Smooth muscle cell (in vitro differentiated cells): Measurements from ENCODE around the gene SOBP. TPM values are rescaled to one million over a fixed set of nuclear protein-coding genes. Genes with fewer than 3 reads are reported as not detected.
"Not testable (repeated sequence)": the region's sequence is repeated elsewhere in the genome, so short reads cannot be mapped to it uniquely, and the experiment has no call there.

Experiments
- DNase-seq: peaks from one replicate; lab custom pipeline; 2025; ENCODE audit not compliant: unreplicated experiment; lab: John Stamatoyannopoulos, UW
- H2AFZ ChIP-seq: fragments of 200-600 bp; sonication (generic); 2 replicates; pipeline ENCODE4 v1.6.0; 2016; ENCODE audit warnings: antibody characterized with exemption, low read depth, mild to moderate bottlenecking
- H3F3A ChIP-seq: fragments of 200-600 bp; sonication (generic); 2 replicates; pipeline ENCODE4 v1.6.0; 2017; ENCODE audit warnings: antibody characterized with exemption, low read depth
- H3K27ac ChIP-seq: fragments of 200-600 bp; sonication (generic); 2 replicates; pipeline ENCODE4 v1.5.1; 2016; ENCODE audit warnings: low read depth, mild to moderate bottlenecking
- H3K27me3 ChIP-seq: fragments of 200-600 bp; sonication (generic); 2 replicates; pipeline ENCODE4 v1.6.1; 2016; ENCODE audit warnings: low read depth, mild to moderate bottlenecking
- H3K36me3 ChIP-seq: fragments of 200-600 bp; sonication (generic); 2 replicates; pipeline ENCODE4 v1.5.1; 2016; ENCODE audit warnings: low read depth
- H3K4me1 ChIP-seq: fragments of 200-600 bp; sonication (generic); 2 replicates; pipeline ENCODE4 v1.5.1; 2016; ENCODE audit warnings: low read depth
- H3K4me2 ChIP-seq: fragments of 200-600 bp; sonication (generic); 2 replicates; pipeline ENCODE4 v1.6.0; 2016; ENCODE audit warnings: mild to moderate bottlenecking
- H3K4me3 ChIP-seq: fragments of 200-600 bp; sonication (generic); 2 replicates; pipeline ENCODE4 v1.5.1; 2016; ENCODE audit warnings: mild to moderate bottlenecking
- H3K79me2 ChIP-seq: fragments of 200-600 bp; sonication (generic); 2 replicates; pipeline ENCODE4 v1.6.0; 2016; ENCODE audit warnings: low read depth, mild to moderate bottlenecking
- H3K9ac ChIP-seq: fragments of 200-600 bp; sonication (generic); 2 replicates; pipeline ENCODE4 v1.6.0; 2016; ENCODE audit warnings: low read depth
- H3K9me3 ChIP-seq: fragments of 200-600 bp; sonication (generic); replicated peaks from 2 replicates; pipeline ENCODE4 v1.5.1; 2016; ENCODE audit warnings: low read depth
- H4K20me1 ChIP-seq: fragments of 200-600 bp; sonication (generic); 2 replicates; pipeline ENCODE4 v1.6.0; 2016; ENCODE audit warnings: low read depth
- WGBS: methylation state at CpG from one replicate; pipeline ENCODE4 v1.1.7; 2016; ENCODE audit warnings: low lambda C conversion rate; 5-methylcytosine and 5-hydroxymethylcytosine counted together
- polyA plus RNA-seq: library from polyadenylated mRNA; unstranded; fragments of >200 nt; fragmentation: Nextera tagmentation; extraction: Ambion mirVana; gene quantifications from 2 replicates; pipeline ENCODE4 v1.2.1, GENCODE V29; 2016
- total RNA-seq: library from RNA; depleted of rRNA; stranded (reverse); fragments of >200 nt; gene quantifications from 2 replicates; pipeline ENCODE4 v1.2.3, GENCODE V29; 2014
- TF ChIP-seq, protein P1 (sequence below): fragments of 200-600 bp; sonication (generic); IDR thresholded peaks from 2 replicates; pipeline ENCODE4 v1.5.1; 2017; ENCODE audit warnings: borderline replicate concordance, mild to moderate bottlenecking, antibody characterized with exemption; ENCODE audit not compliant: insufficient read depth, poor library complexity, severe bottlenecking

Gene SOBP
- total and polyA plus RNA-seq, 2 experiments from 2014 or later: 0.67 to 4.0 TPM

DNA sequence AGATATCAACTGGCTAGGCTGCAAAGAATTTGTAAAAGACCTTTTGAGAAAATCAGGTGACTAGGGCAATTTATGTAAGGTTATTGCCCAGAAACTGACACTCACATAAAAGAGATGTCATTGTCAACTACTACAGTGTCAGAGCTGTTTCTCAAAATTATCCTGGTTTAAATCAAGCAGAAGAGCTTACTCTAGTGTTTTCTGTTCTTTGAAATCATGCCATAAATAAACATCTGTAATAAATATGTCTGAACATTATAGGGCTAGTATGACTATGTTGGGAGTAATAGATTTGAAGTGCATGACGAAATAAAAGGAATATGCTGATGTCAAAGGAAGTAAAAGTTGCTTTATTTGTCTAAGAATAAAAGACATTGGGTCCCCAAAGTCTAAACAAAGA lies 19.6 kb upstream of the SOBP start:
- Histone ChIP-seq H3K36me3 (no peaks in the 10 kb centered on the region), H3K9me3 (no peaks in the 10 kb centered on the region), H3K79me2 (no peaks in the 10 kb centered on the region), H3K27ac (no peak overlapping the region), H2AFZ (no peak overlapping the region), H3K4me3 (no peak overlapping the region), H3F3A (no peaks in the 10 kb centered on the region), H3K27me3 (peaks cover 11% of the 10 kb centered on the region), H3K9ac (no peak overlapping the region), H4K20me1 (no peaks in the 10 kb centered on the region), H3K4me2 (no peak overlapping the region), H3K4me1 (no peaks in the 10 kb centered on the region)
- DNase-seq: no peak
- 86% methylated on average over 1 of the region's 1 CpG for WGBS
- TF ChIP-seq, protein P1, sequence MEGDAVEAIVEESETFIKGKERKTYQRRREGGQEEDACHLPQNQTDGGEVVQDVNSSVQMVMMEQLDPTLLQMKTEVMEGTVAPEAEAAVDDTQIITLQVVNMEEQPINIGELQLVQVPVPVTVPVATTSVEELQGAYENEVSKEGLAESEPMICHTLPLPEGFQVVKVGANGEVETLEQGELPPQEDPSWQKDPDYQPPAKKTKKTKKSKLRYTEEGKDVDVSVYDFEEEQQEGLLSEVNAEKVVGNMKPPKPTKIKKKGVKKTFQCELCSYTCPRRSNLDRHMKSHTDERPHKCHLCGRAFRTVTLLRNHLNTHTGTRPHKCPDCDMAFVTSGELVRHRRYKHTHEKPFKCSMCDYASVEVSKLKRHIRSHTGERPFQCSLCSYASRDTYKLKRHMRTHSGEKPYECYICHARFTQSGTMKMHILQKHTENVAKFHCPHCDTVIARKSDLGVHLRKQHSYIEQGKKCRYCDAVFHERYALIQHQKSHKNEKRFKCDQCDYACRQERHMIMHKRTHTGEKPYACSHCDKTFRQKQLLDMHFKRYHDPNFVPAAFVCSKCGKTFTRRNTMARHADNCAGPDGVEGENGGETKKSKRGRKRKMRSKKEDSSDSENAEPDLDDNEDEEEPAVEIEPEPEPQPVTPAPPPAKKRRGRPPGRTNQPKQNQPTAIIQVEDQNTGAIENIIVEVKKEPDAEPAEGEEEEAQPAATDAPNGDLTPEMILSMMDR: no peak

DNA sequence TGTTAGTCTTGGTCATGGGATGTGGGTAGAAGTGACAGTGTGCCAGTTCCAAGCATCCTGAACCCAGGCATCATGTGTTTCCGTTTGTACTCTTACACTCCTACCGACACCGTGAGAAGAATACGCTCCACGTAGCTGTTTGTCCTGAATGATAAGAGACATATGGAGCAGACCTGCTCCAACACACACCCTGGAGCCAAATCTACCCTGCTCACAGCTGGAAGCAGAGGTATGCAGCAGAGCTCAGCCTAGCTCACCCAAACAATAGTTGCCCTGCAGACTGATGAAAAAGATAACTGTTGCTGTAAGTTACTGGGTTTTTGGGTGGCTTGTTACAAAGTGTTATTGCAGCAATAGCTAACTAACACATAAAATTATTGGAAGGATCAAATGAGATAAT lies 16.3 kb upstream of the SOBP start:
- H3K36me3 ChIP-seq: no peaks in the 10 kb centered on the region
- 69% methylated on average over 5 of the region's 5 CpGs for WGBS

DNA sequence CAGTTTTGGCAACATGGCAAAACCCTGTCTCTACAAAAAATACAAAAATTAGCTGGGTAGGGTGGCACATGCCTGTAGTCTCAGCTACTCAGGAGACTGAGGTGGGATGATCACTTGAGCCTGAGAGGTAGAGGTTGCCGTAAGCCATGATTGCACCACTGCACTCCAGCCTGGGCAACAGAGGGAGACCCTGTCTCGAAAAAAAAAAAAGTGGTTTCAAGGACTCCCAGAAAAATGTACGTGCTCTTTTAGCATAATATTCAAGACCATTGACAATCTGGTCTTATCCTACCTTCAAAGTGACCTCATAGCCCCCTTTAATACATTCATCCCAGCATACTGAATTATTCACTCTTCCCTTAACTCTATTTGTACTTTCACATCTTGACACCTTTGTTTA lies 14.6 kb upstream of the SOBP start:
- not testable (repeated sequence) for H3K4me2 ChIP-seq, H2AFZ ChIP-seq, H3K4me3 ChIP-seq, H3K9ac ChIP-seq, H3K79me2 ChIP-seq, H4K20me1 ChIP-seq, DNase-seq, H3K4me1 ChIP-seq, H3K27me3 ChIP-seq, H3K9me3 ChIP-seq, H3K36me3 ChIP-seq, H3K27ac ChIP-seq, H3F3A ChIP-seq
- 83% methylated on average over 3 of the region's 3 CpGs for WGBS

More for the DNA sequence above, 16.3 kb upstream of the SOBP start:
- no peak overlapping the region for H3K4me2 ChIP-seq
- H3K9me3 ChIP-seq: no peaks in the 10 kb centered on the region
- H4K20me1 ChIP-seq: no peaks in the 10 kb centered on the region
- H3K79me2 ChIP-seq: no peaks in the 10 kb centered on the region
- H3K4me1 ChIP-seq: no peaks in the 10 kb centered on the region
- H3K4me3 ChIP-seq: no peak overlapping the region
- H3K27me3 ChIP-seq: peaks cover 4% of the 10 kb centered on the region
- H3F3A ChIP-seq: no peaks in the 10 kb centered on the region
- no peak overlapping the region for H2AFZ ChIP-seq
- TF ChIP-seq, protein P1: no peak
- H3K27ac ChIP-seq: no peak overlapping the region
- H3K9ac ChIP-seq: no peak overlapping the region
- DNase-seq: no peak

DNA sequence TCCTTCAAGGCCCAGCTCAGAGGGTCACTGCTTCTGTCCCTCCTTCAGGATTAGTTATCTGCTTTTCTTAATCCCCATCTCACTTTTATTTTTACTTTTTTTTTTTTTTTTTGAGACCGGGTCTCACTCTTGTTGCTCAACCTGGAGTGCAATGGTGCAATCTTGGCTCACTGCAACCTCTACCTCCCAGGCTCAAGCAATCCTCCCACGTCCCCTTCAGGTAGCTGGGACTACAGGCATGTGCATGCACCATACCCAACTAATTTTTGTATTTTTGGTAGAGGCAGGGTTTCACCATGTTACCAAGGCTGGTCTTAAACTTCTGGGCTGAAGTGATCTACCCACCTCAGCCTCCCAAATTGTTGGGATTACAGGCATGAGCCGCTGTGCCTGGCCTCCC lies 14.1 kb upstream of the SOBP start:
- H3K4me1 ChIP-seq, H3K9me3 ChIP-seq, DNase-seq, H3K36me3 ChIP-seq, H3K27ac ChIP-seq, H4K20me1 ChIP-seq, H3K79me2 ChIP-seq, H3K4me2 ChIP-seq, H3F3A ChIP-seq, H3K4me3 ChIP-seq, H3K9ac ChIP-seq, H2AFZ ChIP-seq: not testable (repeated sequence)
- 93% methylated on average over 3 of the region's 3 CpGs for WGBS
- H3K27me3 ChIP-seq: peaks cover 11% of the 10 kb centered on the region

DNA sequence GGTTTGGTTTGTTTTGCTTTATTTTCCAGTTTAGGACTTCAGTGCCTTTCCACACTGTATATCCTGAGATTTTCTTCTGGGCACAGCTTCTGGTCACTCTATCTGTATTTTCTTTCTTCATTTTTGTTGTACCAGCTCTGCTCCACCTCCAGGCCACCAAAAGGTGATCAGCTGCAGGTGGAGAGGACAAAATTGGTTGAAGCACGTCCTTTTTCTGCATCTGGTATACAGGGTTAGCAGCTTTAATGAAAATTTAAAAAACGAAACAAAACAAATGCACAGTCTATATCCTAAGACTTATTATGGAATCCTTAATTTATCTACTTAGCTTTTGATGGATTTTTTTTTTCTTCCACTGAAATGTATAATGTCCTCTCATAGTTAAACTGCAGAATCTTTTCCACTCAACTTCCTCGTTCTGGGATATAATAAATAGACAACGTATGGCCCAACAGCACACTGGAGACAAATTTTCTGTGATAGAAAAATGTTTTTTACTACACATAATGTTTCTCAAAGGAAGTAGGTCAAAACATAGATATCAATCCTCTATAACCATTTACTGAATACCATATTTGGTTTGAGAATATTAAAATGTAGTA lies 10.7 kb upstream of the SOBP start:
- Histone ChIP-seq H3K36me3 (no peaks in the 10 kb centered on the region), H3F3A (no peaks in the 10 kb centered on the region), H4K20me1 (no peaks in the 10 kb centered on the region), H3K4me2 (no peak overlapping the region), H3K4me3 (no peak overlapping the region), H3K27me3 (peaks cover 19% of the 10 kb centered on the region), H3K9me3 (no peaks in the 10 kb centered on the region), H2AFZ (no peak overlapping the region), H3K79me2 (no peaks in the 10 kb centered on the region), H3K4me1 (no peaks in the 10 kb centered on the region), H3K9ac (no peak overlapping the region), H3K27ac (no peak overlapping the region)
- 88% methylated on average over 4 of the region's 4 CpGs for WGBS
- DNase-seq: no peak
- TF ChIP-seq, protein P1: no peak
